PC-3 (cell line): ENCODE measurements around the gene ZNF736.
"Not testable (repeated sequence)": the region's sequence is repeated elsewhere in the genome, so short reads cannot be mapped to it uniquely, and the experiment has no call there.

Experiments
- CTCF ChIP-seq: fragments of 300-600 bp; sonication (generic); conservative IDR thresholded peaks from 2 replicates; pipeline ENCODE4 v1.5.1; 2017; ENCODE audit warnings: antibody characterized with exemption, low read depth, mild to moderate bottlenecking, low read length
- EZH2 ChIP-seq: fragments of 300-600 bp; sonication (generic); IDR thresholded peaks from one replicate; pipeline ENCODE4 v1.6.1; 2017; ENCODE audit warnings: antibody characterized with exemption, mild to moderate bottlenecking, low read length; ENCODE audit not compliant: unreplicated experiment

GRCh38 chr7:64324166-64324565 lies 10.4 kb downstream of the ZNF736 start:
- not testable (repeated sequence) for TF ChIP-seq CTCF, EZH2
